ENCODE measurements around the gene NELFB. TPM values are rescaled to one million over a fixed set of nuclear protein-coding genes. Genes with fewer than 3 reads are reported as not detected.

The NELFB gene
- total and polyA plus RNA-seq, 9 of the 15 experiments (the other 6 are each of a cell fraction or from before 2014, with no cell fraction given) = 0.24 to 84.0 (median 29.7) TPM

GRCh38 chr9:137303151-137303892 is 48.2 kb downstream of the NELFB start:
- Histone ChIP-seq H3K27me3 (ENCODE audit: control insufficient read depth in 2 of 2, insufficient read depth in 2 of 2, low read length in 2 of 2) (no peaks in the 10 kb centered on the region), H4K20me1 (replicated peaks; ENCODE audit: control insufficient read depth, insufficient read depth, low read length) (peaks cover 13% of the 10 kb centered on the region), H3K27ac (ENCODE audit: extremely low read depth, low read depth, low read length) (peak overlapping the region; percentile 83), H3K9me1 (ENCODE audit: control insufficient read depth, insufficient read depth, low read length) (peaks cover 7% of the 10 kb centered on the region), H3K9ac (ENCODE audit: insufficient read depth in 1 of 2, low read depth in 2 of 2, low read length in 2 of 2) (peak overlapping the region; percentile 63 to 91), H3K79me2 (ENCODE audit: control insufficient read depth, insufficient read depth, low read length) (peaks cover 28% of the 10 kb centered on the region), H3K4me3 (peak overlapping the region; percentile 46), H3K4me2 (ENCODE audit: insufficient read depth, low read length) (peak overlapping the region; percentile 60), H3K4me1 (replicated peaks in 1 of 2; ENCODE audit: control insufficient read depth in 2 of 2, insufficient read depth in 2 of 2, low read length in 2 of 2) (peaks cover 27 to 89% of the 10 kb centered on the region in 2 experiments), H2AFZ (ENCODE audit: low read depth, low read length) (peak overlapping the region; percentile 51), H3K9me3 (replicated peaks; ENCODE audit: control insufficient read depth, insufficient read depth, low read depth, low read length) (no peaks in the 10 kb centered on the region), H3K36me3 (ENCODE audit: control insufficient read depth, insufficient read depth, low read length) (peaks cover 6% of the 10 kb centered on the region; the same call in 1 of the 3 replicates)
- ChIA-PET POLR2A (interaction anchor here (1.2 to 2.3 kb wide), 6 partner anchors 10 to 144 kb away, joined by 3 to 10 read pairs (median 5); partner anchors contain the start of genes EXD3 and NOXA1), CTCF (ENCODE audit: low intra/inter-chr PET ratio) (no interaction called here)
- WGBS (ENCODE audit: insufficient coverage, low coverage, missing lambda C conversion rate) = 47% methylated on average over 16 of the region's 23 CpGs
- FAIRE-seq (peak; percentile 51), DNase-seq (ENCODE audit: extremely low read depth in 1 of 4, low spot score in 3 of 4) (no peak), ATAC-seq (no peak)
- in situ Hi-C loops (cut with MboI) (no loop called here), intact Hi-C loops (cut with micrococcal nuclease) (loop anchor here (5.0 to 10.0 kb wide), 4 partner anchors 61 to 229 kb away; partner anchors contain the start of genes EXD3, NOXA1 and TUBB4B)
- BruUV-seq (replicated peaks) = no TSS peak
- no peak for TF ChIP-seq SNIP1 (IDR thresholded peaks at IDR 0.05; ENCODE audit: low read depth)
- TF ChIP-seq POLR2G (IDR thresholded peaks at IDR 0.05; ENCODE audit: low read depth, low read length) = peak; percentile 31; the same call in 1 of the 2 replicates
- TF ChIP-seq CBX1 (IDR thresholded peaks at IDR 0.05; ENCODE audit: low read depth) = peak; percentile 4; the same call in 1 of the 2 replicates
- peak; percentile 14; the same call in 1 of the 2 replicates for TF ChIP-seq SPI1 (IDR thresholded peaks at IDR 0.05; ENCODE audit: borderline replicate concordance, low read depth, low read length)
- TF ChIP-seq RFX5 (IDR thresholded peaks at IDR 0.05; ENCODE audit: low read depth, low read length) = no peak
- no peak for TF ChIP-seq MEF2A (IDR thresholded peaks at IDR 0.05; ENCODE audit: control insufficient read depth, low read depth, low read length)
- TF ChIP-seq SNRNP70 (optimal IDR thresholded peaks at IDR 0.05; ENCODE audit: low read depth, low read length) = no peak
- TF ChIP-seq ZNF280A (IDR thresholded peaks at IDR 0.05; ENCODE audit: low read depth, partially characterized antibody) = no peak
- TF ChIP-seq ZNF431 (CRISPR knock-in tag; IDR thresholded peaks at IDR 0.05) = 0 out of 2 replicates have a peak, but pooled peaks have one; percentile 5
- TF ChIP-seq ZNF764 (CRISPR knock-in tag; IDR thresholded peaks at IDR 0.05; ENCODE audit: low read depth) = no peak
- no peak for TF ChIP-seq ZBTB9 (CRISPR knock-in tag; IDR thresholded peaks at IDR 0.05)
- TF ChIP-seq, protein P1, sequence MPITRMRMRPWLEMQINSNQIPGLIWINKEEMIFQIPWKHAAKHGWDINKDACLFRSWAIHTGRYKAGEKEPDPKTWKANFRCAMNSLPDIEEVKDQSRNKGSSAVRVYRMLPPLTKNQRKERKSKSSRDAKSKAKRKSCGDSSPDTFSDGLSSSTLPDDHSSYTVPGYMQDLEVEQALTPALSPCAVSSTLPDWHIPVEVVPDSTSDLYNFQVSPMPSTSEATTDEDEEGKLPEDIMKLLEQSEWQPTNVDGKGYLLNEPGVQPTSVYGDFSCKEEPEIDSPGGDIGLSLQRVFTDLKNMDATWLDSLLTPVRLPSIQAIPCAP (CRISPR knock-in tag; IDR thresholded peaks at IDR 0.05; ENCODE audit: borderline replicate concordance) = 0 out of 2 replicates have a peak, but pooled peaks have one; percentile 14
- peak; percentile 42; the same call in 1 of the 2 replicates for TF ChIP-seq ZNF263 (CRISPR knock-in tag; IDR thresholded peaks at IDR 0.05; ENCODE audit: borderline replicate concordance)
- no peak; the same call in 1 of the 2 replicates for TF ChIP-seq ETV5 (CRISPR knock-in tag; IDR thresholded peaks at IDR 0.05; ENCODE audit: low read depth)
- TF ChIP-seq, protein P2, sequence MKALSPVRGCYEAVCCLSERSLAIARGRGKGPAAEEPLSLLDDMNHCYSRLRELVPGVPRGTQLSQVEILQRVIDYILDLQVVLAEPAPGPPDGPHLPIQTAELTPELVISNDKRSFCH (CRISPR knock-in tag; IDR thresholded peaks at IDR 0.05) = no peak
- TF ChIP-seq, protein P2 (tag; IDR thresholded peaks at IDR 0.05) = no peak
- peak; percentile 59; the same call in 1 of the 2 replicates for TF ChIP-seq ZBTB7A (IDR thresholded peaks at IDR 0.05; ENCODE audit: borderline replicate concordance, control insufficient read depth, low read depth, low read length)
